Tibial artery (tissue), 4 donors: ENCODE results near the gene TCAIM.

Experiments
- DNase-seq, 2 donors: peaks; one replicate each; pipeline ENCODE4 v3.0.0-alpha.2; 2019
- H3K27ac ChIP-seq, 2 donors: fragments of 200-600 bp; sonication (generic) in 1 of 2; 1 replicate in 1 of 2; 2 replicates in 1 of 2; pipeline ENCODE4 v1.5.1; 2018 to 2019; ENCODE audit warnings: mild to moderate bottlenecking in 1 of 2
- H3K27me3 ChIP-seq, 2 donors: fragments of 200-600 bp; sonication (generic) in 1 of 2; one replicate each; pipeline versions ENCODE4 v1.5.1 to v1.6.0; 2016 to 2019
- H3K36me3 ChIP-seq, 3 donors: fragments of 200-600 bp; sonication (generic) in 2 of 3; one replicate each; pipeline ENCODE4 v1.5.1; 2016 to 2019; ENCODE audit warnings: mild to moderate bottlenecking in 2 of 3
- H3K4me1 ChIP-seq, 4 donors: fragments of 200-600 bp; sonication (generic) in 2 of 4; 1 replicate in 3 of 4; 2 replicates in 1 of 4; pipeline ENCODE4 v1.5.1; 2016 to 2019
- H3K4me3 ChIP-seq, 2 donors: fragments of 200-600 bp; sonication (generic) in 1 of 2; 1 replicate in 1 of 2; 2 replicates in 1 of 2; pipeline ENCODE4 v1.5.1; 2018 to 2019; ENCODE audit warnings: mild to moderate bottlenecking in 2 of 2
- H3K9me3 ChIP-seq, 3 donors: fragments of 200-600 bp; sonication (generic) in 1 of 3; one replicate each; pipeline ENCODE4 v1.5.1; 2016 to 2019
- intact Hi-C: fragments of 100-400 bp; cut with DNase I; formaldehyde crosslinking; loops from one replicate; pipeline ENCODE4 v1.15.0; 2023; ENCODE audit warnings: low total_unique reads
- TF ChIP-seq, protein P1 (sequence below), 2 experiments: fragments of 200-600 bp in 1 of 2; fragments of 450-650 bp in 1 of 2; IDR thresholded peaks; one replicate each; pipeline ENCODE4 v1.5.1; 2017 to 2019; ENCODE audit warnings: antibody characterized with exemption in 2 of 2, mild to moderate bottlenecking in 1 of 2, moderate library complexity in 1 of 2

The TCAIM gene, protein sequence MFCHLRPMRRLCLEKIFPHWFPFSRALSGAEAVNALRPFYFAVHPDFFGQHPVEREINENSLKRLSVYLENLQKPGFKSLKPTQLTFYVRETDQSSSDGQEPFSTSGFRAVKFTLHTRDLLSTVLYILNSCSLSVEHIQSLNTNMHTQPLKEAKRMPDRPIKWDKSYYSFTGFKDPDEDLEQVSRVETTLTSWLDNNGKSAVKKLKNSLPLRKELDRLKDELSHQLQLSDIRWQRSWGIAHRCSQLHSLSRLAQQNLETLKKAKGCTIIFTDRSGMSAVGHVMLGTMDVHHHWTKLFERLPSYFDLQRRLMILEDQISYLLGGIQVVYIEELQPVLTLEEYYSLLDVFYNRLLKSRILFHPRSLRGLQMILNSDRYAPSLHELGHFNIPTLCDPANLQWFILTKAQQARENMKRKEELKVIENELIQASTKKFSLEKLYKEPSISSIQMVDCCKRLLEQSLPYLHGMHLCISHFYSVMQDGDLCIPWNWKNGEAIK

DNA sequence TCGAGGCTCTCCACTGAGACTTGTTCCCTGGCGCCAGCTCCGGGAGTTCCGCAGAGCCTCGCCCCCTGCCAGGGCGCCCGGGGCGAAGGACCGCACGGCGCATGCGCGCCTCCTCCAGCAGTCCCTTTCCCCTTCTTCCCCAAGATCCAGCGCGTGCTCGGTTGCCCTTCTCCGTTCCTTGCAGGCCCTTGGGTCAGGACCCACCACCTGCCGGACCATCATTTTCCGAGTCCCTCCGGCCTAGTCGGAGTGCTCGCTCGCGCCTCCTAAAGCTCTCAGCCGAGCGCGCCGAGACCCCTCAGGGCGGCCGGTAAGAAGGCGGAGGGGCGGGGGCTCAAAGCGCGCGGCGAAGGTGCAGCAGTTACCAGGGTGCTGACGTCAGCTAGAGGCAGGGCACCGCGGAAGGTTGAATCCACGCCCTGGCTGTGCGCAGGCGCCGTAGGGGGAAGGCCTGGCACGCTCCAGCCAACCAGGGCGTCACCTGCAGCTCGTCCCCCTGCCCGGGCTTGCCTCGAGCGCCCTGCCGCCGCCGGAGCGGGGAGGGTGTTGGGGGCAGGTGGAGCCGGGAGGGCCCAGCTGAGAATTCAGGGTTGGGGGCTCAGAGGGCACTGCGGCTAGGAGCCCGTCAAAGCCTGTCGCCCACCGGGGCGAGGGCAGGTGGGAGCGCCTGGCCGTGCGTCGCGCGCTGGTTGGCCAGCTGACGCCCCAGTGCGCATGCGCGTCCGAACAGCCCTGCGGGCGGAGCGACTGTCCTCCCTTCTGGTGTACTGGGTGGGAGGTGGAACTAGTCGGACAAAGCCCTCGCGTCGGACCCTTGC lies at the start of gene TCAIM:
TSS of gene TCAIM (plus strand) at position 757 of the 818 bp plus-strand sequence. CDS start 16,017 bp downstream, outside the sequence.
- Histone ChIP-seq H3K27me3 (no peaks in the 10 kb centered on the region), H3K4me1 (peaks cover 0 to 44% (median 22%) of the 10 kb centered on the region in 4 donors), H3K27ac (peak within 1 kb of the TSS; percentile 94 to 98), H3K36me3 (no peaks in the 10 kb centered on the region), H3K4me3 (peak within 1 kb of the TSS; percentile 74 to 88), H3K9me3 (no peaks in the 10 kb centered on the region)
- peak; percentile 95 to 99 for DNase-seq
- intact Hi-C loops = loop anchor here (10.0 kb wide), 2 partner anchors 107 to 177 kb away; no protein-coding TSS in a partner anchor
- TF ChIP-seq, protein P1, sequence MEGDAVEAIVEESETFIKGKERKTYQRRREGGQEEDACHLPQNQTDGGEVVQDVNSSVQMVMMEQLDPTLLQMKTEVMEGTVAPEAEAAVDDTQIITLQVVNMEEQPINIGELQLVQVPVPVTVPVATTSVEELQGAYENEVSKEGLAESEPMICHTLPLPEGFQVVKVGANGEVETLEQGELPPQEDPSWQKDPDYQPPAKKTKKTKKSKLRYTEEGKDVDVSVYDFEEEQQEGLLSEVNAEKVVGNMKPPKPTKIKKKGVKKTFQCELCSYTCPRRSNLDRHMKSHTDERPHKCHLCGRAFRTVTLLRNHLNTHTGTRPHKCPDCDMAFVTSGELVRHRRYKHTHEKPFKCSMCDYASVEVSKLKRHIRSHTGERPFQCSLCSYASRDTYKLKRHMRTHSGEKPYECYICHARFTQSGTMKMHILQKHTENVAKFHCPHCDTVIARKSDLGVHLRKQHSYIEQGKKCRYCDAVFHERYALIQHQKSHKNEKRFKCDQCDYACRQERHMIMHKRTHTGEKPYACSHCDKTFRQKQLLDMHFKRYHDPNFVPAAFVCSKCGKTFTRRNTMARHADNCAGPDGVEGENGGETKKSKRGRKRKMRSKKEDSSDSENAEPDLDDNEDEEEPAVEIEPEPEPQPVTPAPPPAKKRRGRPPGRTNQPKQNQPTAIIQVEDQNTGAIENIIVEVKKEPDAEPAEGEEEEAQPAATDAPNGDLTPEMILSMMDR (IDR thresholded peaks at IDR 0.05) = no peak

DNA sequence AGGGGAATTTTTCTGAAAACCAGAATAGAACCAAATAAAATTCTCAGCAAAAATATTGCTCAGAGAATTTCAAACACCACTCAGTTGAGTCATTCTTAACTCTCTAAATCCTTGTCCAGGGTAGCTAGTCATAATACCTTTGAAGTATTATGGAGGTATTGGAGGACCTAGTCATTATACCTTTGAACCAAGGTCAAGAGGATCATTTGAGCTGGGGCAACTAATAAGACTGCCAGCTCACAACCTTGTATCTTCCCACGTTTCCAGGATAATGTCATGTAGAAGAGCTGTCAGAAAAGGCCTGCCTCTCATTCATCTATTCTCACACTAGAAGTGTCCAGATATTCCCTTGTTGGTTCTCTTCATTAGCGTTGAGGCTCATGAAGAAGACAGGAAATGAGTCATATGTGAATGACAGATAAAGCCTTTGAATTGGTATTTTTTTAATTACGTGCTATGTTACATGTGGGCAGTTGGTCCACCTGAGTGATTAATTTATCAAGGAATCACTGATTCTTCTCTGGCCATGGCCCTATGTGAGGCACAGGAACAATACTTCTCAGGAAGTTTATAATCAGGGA lies 48.6 kb upstream of the TCAIM start:
- DNase-seq = no peak
- Histone ChIP-seq H3K9me3 (no peaks in the 10 kb centered on the region), H3K27me3 (no peaks in the 10 kb centered on the region), H3K36me3 (no peaks in the 10 kb centered on the region), H3K27ac (no peak overlapping the region), H3K4me3 (no peak overlapping the region), H3K4me1 (no peaks in the 10 kb centered on the region)
- TF ChIP-seq, protein P1 (IDR thresholded peaks at IDR 0.05) = no peak
- intact Hi-C loops = no loop called here

DNA sequence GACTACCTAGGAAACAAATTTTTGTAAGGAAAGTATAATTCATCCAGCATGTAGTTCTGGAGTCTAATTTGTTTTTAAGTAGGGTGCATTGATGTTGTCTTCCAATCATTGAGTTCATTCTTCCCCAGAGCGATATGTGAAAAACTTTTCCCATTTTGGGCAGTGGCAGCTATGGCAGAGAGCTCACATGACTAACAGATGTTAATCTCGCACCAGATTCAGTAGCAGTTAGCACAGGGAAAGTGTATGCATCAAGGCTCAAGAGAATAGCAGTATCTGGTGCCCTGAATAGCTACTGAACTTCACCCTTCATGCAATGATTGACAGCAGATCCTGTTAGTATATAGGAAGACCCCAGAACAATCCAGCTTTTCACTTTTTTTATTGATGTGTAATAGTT lies 46.3 kb upstream of the TCAIM start:
- no peak overlapping the region for H3K4me3 ChIP-seq
- no peaks in the 10 kb centered on the region for H3K27me3 ChIP-seq
- no peaks in the 10 kb centered on the region for H3K4me1 ChIP-seq
- no peak for DNase-seq
- TF ChIP-seq, protein P1 (IDR thresholded peaks at IDR 0.05) = no peak
- H3K36me3 ChIP-seq = no peaks in the 10 kb centered on the region
- intact Hi-C loops = no loop called here
- no peaks in the 10 kb centered on the region for H3K9me3 ChIP-seq
- H3K27ac ChIP-seq = no peak overlapping the region

DNA sequence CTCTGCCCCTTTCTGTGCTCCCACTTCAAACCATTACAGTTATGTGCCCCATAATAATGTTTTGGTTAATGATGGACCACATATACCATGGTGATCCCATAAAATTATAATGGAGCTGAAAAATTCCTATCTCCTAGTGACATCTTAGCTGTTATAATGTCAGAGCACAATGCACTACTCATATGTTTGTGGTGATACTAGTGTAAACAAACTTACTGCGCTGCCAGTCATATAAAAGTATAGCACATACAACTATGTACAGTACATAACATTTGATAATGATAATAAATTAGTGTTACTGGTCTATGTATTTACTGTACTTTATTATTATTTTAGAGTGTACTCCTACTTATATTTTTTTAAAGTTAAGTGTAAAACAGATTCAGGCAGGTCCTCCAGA lies 45.6 kb upstream of the TCAIM start:
- H3K4me3 ChIP-seq = no peak overlapping the region
- no peaks in the 10 kb centered on the region for H3K27me3 ChIP-seq
- H3K4me1 ChIP-seq = no peaks in the 10 kb centered on the region
- H3K9me3 ChIP-seq = no peaks in the 10 kb centered on the region
- intact Hi-C loops = no loop called here
- no peak overlapping the region for H3K27ac ChIP-seq
- H3K36me3 ChIP-seq = no peaks in the 10 kb centered on the region
- no peak for DNase-seq
- TF ChIP-seq, protein P1 (IDR thresholded peaks at IDR 0.05) = no peak

DNA sequence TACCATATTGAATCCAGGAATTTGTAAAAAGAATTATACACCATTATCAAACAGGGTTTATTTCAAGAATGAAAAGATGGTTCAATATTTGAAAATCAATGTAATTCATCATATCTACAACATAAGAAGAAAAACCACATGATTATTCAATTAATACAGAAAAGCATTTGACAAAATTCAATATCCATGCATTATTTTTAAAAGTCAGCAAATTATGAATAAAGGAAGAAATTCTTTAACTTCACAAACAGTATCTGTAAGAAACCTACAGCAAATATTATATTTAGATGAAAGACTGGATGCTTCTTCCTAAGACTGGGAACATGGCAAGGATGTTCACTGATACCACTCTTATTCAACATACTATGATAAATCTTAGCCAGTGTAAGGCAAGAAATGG lies 41.3 kb upstream of the TCAIM start:
- H3K4me1 ChIP-seq = no peaks in the 10 kb centered on the region
- TF ChIP-seq, protein P1 (IDR thresholded peaks at IDR 0.05) = no peak
- no peaks in the 10 kb centered on the region for H3K9me3 ChIP-seq
- no peak overlapping the region for H3K27ac ChIP-seq
- no peaks in the 10 kb centered on the region for H3K36me3 ChIP-seq
- H3K27me3 ChIP-seq = no peaks in the 10 kb centered on the region
- DNase-seq = no peak
- no peak overlapping the region for H3K4me3 ChIP-seq
- intact Hi-C loops = no loop called here
